ENCODE data around the gene MRPL20.
A peak's percentile ranks its signal among the peaks of the same experiment; 100 is the strongest.

MRPL20 gene

DNA sequence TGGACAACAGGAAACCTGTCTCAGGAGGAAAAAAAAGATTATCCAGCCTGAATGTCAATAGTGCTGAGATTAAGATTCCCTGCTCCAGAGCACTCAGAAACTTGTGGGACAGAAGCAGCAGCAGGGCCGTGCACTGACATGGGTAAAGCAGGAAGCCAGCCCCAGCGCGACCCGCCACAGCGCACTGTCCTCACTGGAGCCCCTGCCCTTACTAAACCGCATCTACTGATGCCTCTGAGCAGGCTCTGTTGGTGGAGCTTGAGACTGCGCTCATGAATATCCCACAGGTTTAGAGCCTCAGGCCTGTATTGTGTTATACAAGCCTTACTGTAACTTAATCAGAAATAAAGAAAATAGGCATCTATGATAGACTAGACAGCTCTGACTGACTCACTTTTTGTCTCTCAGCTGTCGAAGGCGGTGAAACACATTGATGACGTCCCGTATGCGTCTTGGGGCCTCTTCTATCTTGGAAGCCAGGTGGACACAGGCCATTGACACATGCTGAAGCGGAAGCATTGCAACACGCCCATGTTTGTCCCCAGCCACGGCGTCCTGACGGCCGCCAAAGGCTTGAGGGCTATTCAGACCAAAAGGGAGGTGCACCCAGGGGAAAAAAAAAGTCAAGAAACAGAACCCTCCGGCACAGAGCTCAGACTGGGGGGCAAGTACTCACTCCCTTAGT lies 9.1 kb downstream of the MRPL20 start:
- DNase-seq: no peak
- H3K36me3 Mint-ChIP-seq (ENCODE audit: low read depth): peaks cover 57% of the 10 kb centered on the region
- no peaks in the 10 kb centered on the region for H3K9me3 Mint-ChIP-seq
- TF ChIP-seq CTCF (IDR thresholded peaks at IDR 0.05): no peak
- H3K4me1 Mint-ChIP-seq: peaks cover 39% of the 10 kb centered on the region
- H3K4me3 Mint-ChIP-seq: peak overlapping the region; percentile 97
- H3K27me3 Mint-ChIP-seq (ENCODE audit: low read depth, poor library complexity): peaks cover 2% of the 10 kb centered on the region
- H3K27ac Mint-ChIP-seq: peak overlapping the region; percentile 83

DNA sequence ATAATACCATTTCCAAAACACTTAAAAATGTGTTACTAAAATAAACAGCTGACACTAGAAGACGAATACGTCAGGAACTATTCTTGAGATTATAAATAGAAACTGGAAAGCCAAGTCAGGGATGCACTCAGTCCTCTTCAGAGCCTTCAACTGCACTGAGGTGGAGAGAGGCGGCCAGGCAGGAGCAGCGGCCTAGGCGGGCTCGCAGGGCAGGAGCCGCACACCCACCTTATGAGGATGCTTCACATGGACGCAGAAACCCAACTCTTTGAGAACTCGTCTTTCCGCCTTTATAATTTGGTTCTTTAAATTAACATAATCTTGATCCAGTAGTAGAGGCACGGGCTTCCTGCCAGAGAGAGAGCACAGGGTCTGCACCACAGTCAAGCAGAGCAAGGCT lies 11.9 kb downstream of the MRPL20 start:
- no peak for DNase-seq
- no peak overlapping the region for H3K4me3 Mint-ChIP-seq
- H3K36me3 Mint-ChIP-seq (ENCODE audit: low read depth): peaks cover 69% of the 10 kb centered on the region
- no peak for TF ChIP-seq CTCF (IDR thresholded peaks at IDR 0.05)
- no peak overlapping the region for H3K27ac Mint-ChIP-seq
- H3K4me1 Mint-ChIP-seq: peaks cover 21% of the 10 kb centered on the region
- H3K27me3 Mint-ChIP-seq (ENCODE audit: low read depth, poor library complexity): peaks cover 1% of the 10 kb centered on the region
- no peaks in the 10 kb centered on the region for H3K9me3 Mint-ChIP-seq

DNA sequence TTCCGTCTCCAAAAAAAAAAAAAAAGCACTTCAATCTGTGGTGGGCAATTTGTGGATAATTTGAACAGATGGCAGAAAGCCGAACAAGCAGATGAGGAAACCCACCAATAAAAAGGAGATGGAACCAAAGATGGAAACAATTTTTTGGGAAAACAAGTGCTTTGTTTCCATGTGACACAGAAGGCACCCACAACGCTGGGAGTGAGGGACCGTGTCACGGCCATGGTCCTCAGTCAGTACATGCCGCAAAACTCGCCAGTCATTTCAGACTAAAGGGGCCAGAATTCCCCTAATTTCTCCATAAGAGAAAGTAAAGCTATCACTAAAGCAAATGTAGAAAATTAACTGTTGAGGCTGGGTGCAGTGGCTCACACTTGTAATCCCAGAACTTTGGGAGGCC lies 13.0 kb downstream of the MRPL20 start:
- Mint-ChIP-seq H3K4me1 (peaks cover 14% of the 10 kb centered on the region), H3K9me3 (no peaks in the 10 kb centered on the region), H3K27ac (no peak overlapping the region), H3K27me3 (ENCODE audit: low read depth, poor library complexity) (peaks cover 2% of the 10 kb centered on the region), H3K4me3 (no peak overlapping the region), H3K36me3 (ENCODE audit: low read depth) (peaks cover 80% of the 10 kb centered on the region)
- no peak for TF ChIP-seq CTCF (IDR thresholded peaks at IDR 0.05)
- DNase-seq: no peak

GRCh38 chr1:1393428-1393827 lies 13.7 kb downstream of the MRPL20 start:
- Mint-ChIP-seq H3K4me1 (peaks cover 14% of the 10 kb centered on the region), H3K36me3 (ENCODE audit: low read depth) (peaks cover 86% of the 10 kb centered on the region), H3K9me3 (no peaks in the 10 kb centered on the region), H3K27me3 (ENCODE audit: low read depth, poor library complexity) (peaks cover 2% of the 10 kb centered on the region), H3K4me3 (no peak overlapping the region), H3K27ac (peak overlapping the region; percentile 51)
- TF ChIP-seq CTCF (IDR thresholded peaks at IDR 0.05): no peak
- no peak for DNase-seq

DNA sequence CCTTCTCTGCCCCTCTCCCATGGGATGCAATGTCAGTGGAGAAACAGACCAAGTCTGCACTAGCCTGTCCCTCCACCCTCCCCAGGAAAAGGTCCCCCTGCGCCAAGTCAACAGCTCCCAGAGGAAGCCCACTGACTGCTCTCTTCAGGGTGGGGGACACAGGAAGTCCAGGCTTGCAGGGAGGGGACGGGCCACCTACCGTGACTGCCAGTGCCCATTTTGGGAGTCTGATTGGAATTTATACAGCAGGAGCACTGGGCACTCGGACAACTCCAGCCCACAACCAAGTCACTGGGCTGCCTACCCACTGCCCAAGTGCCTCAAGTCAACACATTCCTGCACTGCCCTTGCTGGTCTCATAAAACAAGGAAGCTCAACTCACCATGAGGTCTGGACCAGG lies 14.1 kb downstream of the MRPL20 start:
- no peak for TF ChIP-seq CTCF (IDR thresholded peaks at IDR 0.05)
- Mint-ChIP-seq H3K4me3 (no peak overlapping the region), H3K27me3 (ENCODE audit: low read depth, poor library complexity) (peaks cover 2% of the 10 kb centered on the region), H3K36me3 (ENCODE audit: low read depth) (peaks cover 88% of the 10 kb centered on the region), H3K27ac (no peak overlapping the region), H3K4me1 (peaks cover 10% of the 10 kb centered on the region), H3K9me3 (no peaks in the 10 kb centered on the region)
- no peak for DNase-seq

- no peak for DNase-seq
- Mint-ChIP-seq H3K27me3 (ENCODE audit: low read depth, poor library complexity) (peaks cover 2% of the 10 kb centered on the region), H3K27ac (no peak overlapping the region), H3K4me1 (peaks cover 6% of the 10 kb centered on the region), H3K9me3 (no peaks in the 10 kb centered on the region), H3K36me3 (ENCODE audit: low read depth) (peaks cover 95% of the 10 kb centered on the region), H3K4me3 (no peak overlapping the region)
- TF ChIP-seq CTCF (IDR thresholded peaks at IDR 0.05): no peak
Observed at GRCh38 chr1:1391225-1391624, 15.9 kb downstream of the MRPL20 start.

Data from nephron progenitor cell (in vitro differentiated cells).